ENCODE measurements around the gene KCNQ1.

KCNQ1 gene

DNA sequence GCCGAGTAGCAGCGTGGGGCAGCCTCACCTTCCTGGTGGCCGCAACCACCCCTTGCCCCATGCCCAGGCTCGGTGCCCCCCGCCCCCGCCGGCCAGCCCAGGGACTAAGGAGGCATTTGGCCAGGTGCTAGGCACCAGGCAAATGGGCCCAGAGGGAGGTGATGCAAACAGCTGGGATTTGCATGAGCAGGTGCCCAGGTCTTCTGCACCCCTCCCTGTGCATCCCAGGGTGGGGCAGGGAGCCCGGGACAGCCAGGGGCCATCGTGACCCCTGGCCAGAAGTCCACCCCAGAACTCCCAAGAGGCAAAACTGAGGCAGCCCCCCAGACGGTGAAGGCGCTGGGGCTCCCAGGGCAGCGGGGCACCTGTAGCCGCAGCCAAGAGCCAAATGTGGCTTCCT is 18.6 kb upstream of the KCNQ1 start:
- no peak for DNase-seq

GRCh38 chr11:2426826-2427521 is 17.8 kb upstream of the KCNQ1 start:
- DNase-seq = no peak

- no peak for DNase-seq
Observed at GRCh38 chr11:2427721-2428321, 17.0 kb upstream of the KCNQ1 start.

DNA sequence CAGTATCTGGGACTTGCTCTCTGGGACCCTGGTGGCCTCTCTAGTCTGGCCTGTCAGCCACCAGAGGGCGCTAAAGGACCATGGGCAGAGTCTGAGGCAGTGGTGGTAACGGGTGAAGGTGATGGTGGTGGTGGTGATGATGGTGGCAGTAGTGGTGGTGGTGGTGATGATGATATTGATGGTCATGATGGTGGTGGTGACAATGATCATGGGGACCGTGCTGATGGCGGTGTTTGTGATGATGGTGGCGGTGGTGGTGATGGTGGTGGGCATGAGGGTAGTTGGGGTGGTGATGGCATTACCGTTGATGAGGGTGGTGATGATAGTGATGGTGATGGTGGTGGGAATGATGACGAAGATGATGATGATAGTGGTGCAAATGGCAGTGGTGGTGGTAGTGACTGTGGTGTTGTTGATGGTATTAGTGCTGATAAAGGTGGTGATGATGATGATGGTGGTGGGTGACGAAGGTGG is 16.4 kb upstream of the KCNQ1 start:
- peak; percentile 40 to 93 for DNase-seq

- no peak for DNase-seq
Observed at GRCh38 chr11:2431395-2431794, 13.4 kb upstream of the KCNQ1 start.

DNA sequence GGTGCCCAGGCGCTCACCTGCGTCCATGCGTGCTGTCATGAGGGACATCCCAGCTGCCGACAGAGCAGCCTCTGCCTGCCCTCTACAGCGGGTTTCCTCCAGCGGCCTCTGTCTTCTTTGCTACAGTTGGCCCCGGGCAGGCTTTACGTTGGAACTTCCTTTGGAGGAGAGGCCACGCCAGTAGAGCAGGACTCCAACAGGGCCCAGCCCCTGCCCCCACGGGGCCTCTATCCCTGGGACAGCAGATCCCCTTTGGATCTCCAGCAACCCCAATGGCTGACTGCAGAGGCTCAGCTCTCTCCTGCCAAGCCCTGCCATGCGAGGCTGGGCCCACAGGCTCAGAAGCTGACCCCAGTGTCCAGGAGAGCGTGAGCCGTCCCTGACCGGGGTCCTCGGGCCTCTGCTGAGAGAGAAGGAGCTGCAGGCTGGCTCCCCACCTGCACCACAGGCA is 12.6 kb upstream of the KCNQ1 start:
- DNase-seq = no peak

GRCh38 chr11:2432628-2433071 is 12.2 kb upstream of the KCNQ1 start:
- no peak for DNase-seq

- DNase-seq = no peak
Observed at GRCh38 chr11:2433106-2433925, 11.5 kb upstream of the KCNQ1 start.

GRCh38 chr11:2434008-2434407 is 10.8 kb upstream of the KCNQ1 start:
- no peak for DNase-seq

DNA sequence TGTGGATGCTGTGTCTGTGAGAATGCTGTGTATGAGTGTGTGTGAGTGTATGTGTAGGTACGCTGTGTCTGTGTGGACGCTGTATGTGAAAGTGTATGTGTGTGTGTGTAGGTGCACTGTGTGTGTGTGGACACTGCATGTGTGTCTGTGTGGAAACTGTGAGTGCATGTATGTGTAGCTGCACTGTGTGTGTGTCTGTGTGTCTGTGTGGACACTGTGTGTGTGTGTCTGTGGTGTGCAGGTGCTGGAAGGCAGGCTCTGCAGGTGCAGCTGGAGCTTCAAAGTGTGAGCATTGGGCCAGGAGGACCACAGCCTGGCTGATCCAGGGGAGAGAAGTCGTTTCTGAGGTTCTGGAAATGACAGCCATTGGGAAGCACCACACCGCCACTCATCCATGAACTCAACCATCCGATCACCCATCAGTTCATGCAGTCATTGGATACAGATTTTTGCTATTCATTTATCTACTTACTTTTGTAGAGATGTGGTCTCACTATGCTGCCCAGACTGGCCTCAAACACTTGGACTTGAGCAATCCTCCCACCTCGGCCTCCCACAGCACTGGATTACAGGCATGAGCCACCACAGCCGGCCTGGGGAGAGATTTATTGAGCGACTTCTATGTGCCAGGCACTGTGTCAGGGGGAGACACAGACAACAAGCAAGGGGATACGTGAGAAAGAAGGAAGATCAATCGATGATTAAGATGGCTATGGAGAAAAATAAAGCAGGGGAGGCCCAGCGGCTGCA is 10.1 kb upstream of the KCNQ1 start:
- no peak for DNase-seq

DNA sequence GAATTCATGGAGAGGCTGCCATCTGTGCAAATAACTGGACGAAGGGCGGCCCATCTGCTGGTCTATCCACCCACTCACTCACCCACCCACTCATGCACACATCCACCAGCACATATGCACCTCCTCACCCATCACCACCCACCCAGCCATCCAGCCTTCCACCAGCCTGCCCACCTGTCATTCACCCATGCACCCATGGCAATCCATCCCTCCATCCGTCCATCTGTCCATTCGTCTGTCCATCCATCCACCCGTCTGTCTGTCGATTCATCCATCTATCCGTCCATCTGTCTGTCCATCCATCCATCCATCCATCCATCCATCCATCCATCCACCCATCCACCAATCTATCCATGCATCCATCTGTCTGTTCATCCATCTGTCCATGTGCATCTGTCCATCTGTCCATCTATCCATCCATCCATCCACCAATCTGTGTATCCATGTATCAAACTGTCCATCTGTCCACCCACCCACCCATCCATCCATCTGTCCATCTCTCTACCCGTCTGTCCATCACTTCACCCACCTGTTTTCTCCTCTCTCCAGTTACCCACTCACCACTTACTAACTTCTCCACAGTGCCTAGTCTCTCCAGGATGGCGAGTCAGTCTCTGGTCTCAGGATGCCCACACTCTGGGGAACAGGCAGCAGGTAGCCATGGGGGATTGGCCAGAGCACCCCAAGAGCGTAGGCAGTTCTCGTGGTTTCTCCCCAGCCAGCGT is 9.4 kb upstream of the KCNQ1 start:
- DNase-seq = no peak

GRCh38 chr11:2436013-2436520 is 8.7 kb upstream of the KCNQ1 start:
- DNase-seq = no peak

DNA sequence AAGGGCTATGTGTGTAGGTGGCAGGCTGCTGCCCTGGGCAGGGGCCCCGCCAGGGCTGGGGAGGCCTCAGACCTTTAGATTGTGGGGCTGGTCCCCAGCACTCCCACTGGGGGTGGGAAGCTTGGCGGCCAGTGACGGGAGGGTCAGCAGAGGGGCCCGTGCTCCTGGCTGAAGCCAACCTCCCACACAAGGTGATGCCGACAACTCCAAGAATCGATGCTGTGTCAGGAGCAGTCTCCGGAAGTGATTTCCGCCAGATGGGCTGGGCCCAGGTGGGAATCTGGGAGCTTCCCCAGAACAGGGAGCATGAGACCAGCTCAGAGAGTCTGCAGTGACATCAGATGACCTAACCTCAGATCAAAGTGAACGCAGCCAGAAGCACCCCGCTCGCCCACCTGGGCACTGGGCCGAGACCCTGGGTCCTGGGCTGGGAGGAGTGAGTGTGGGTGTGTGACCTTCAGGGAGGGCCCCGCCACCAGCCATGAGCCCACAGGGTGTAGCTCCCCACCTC is 8.2 kb upstream of the KCNQ1 start:
- no peak for DNase-seq

- no peak for DNase-seq
Observed at GRCh38 chr11:2437516-2437915, 7.3 kb upstream of the KCNQ1 start.

DNA sequence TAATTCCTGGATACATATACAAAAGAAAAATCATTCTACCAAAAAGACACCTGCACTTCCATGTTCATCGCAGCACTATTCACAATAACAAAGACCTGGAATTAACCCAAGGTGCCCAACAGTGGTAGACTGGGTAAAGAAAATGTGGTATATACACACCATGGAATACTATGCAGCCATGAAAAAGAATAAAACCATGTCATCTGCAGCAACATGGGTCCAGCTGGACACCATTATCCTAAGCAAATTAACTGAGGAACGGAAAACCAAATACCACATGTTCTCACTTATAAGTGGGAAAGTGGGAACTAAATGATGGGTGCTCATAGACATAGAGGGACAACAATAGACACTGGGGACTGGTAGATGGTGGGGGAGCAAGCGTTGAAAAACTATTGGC is 5.0 kb upstream of the KCNQ1 start:
- no peak for DNase-seq

GRCh38 chr11:2440646-2441045 is 4.2 kb upstream of the KCNQ1 start:
- DNase-seq = peak; percentile 22 to 45

- no peak for DNase-seq
Observed at GRCh38 chr11:2441171-2441570, 3.6 kb upstream of the KCNQ1 start.

DNA sequence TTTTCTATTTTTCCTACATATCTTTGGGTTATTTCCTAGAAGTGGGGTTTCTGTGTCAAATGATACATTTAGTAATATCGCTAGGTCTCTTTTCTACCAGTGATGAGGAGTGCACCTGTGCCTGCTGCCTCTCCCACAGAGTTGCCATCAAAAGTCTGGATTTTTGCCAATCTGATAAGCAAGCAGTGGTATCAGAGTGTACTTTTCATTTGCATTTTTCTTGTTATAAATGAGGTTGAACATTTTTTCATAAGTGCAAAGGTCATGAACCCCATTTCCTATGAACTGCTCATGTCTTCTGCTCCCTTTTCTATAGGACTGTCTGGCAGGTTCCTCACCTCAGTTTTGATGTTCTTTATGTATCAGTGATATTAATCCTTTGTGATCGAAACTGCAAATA is 2.2 kb upstream of the KCNQ1 start:
- no peak for DNase-seq

DNA sequence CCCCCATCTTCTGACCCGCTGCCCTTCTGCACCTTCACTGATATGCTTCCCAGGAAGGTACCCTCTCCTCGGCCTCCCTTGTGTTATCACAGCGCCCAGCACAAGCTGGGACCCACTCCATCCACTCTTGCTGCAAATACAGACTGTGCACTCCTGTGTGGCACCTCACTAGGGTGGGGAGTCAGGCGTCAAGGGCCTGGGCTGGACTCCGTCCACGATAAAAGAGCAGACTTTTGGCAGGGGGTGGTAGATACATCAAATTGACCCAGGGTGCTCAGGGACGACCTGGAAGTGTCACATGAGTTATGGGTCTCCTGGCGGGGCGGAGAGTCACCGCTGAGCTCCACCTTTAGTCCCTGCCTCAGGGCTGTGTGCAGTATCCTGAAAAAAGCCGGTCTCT is 1.4 kb upstream of the KCNQ1 start:
- no peak for DNase-seq

DNA sequence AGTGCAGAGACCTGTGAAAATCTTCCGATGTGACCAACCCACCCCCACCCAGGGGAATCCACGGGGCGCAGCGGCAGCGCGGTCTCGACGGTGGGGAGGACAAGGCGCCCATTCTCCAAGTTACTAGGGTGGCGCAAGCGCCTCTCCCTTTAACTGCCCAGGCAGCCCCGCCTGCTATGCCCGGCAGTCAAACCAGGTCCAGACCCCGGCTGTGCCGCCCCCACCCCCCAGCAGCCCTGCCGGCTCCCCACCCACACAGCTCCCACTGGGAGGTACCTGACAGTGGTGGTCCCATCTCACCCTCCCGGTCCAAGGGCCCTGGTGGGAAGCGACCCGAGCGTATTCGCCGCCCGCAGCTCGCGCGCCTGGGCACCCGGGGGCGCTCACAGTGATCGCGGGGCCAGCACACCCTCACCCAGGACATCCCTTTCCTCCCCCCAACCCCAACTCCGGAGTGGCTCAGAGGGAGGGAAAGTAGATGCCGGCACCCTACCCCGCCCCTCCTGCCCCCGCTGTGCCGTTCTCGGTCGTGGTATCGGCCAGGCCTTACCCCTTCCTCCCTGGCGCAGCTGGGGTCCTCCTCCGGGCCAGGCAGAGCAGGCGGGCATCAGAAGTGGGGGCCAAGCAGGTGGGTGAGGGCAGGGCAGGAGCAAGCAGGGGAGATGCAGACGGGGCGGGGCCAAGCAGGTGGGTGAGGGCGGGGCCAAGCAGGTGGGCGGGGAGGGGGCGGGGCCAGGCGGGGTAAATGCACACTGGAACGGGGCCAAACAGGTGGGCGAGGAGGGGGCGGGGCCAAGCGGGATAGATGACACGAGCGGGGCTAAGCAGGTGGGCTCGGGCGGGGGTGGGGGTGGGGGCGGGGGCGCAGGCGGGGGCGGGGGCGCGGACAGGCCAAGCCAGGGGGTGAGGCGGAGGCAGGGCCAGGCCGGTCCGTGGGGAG is 657 bp upstream of the KCNQ1 start, which contains the start of gene TRPM5:
Gene TRPM5 (minus strand): TSS at position 634 of the 940 bp plus-strand sequence. CDS start 21,478 bp downstream, outside the sequence.
- peak in 1 of 2 donors; percentile 20 for DNase-seq

Measured in inflammatory macrophage treated with lipopolysaccharide for 1 hour (primary cell).